GM19467 (cell line): ENCODE data around the gene DDX23.
"Not testable (repeated sequence)": the region's sequence is repeated elsewhere in the genome, so short reads cannot be mapped to it uniquely, and the experiment has no call there.

Experiments used
- ATAC-seq: cut with Tn5 transposase; IDR thresholded peaks from one replicate; pipeline ENCODE4 v1.9.1; 2021; ENCODE audit warnings: mild to moderate bottlenecking, moderate library complexity; ENCODE audit not compliant: unreplicated experiment

The DDX23 gene

DNA sequence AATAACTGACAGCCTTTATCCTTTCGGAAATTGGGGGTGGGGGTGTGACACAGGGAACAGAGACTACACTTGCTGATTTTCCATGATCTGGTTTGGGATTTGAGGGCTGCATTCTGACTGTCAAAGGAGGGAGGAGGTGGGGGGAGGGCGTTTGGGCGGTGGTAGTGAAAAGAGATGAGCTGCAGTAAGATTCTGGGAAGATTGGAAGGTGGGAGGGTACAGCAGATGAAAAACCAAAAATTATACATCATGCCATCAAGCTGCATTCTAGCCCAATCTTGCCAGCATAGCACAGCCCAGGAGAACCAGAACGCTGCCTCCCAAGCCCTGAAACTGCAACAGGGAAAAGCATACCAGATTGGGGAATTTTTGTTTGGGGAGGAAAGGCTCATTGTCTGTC, 11.3 kb upstream of the DDX23 start:
- ATAC-seq: no peak

DNA sequence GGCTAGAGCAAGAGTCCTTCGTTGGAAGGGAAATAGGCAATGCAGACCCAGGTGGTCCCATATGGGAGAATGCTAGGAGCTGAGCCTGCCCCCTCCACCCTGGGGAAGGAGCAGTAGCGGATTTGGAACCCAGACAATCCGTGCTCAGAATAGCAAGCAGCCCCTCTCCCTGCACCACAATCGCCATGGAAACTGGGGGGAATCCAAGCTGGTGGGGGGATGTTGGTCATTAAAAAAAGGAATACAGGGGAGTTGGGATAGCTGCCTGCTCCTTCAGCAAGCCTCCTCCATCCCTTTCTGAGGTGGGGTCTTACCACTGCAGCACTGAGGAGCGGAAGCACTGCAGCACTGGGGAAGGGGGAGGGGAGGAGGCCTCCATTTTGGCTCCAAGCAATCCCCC, 10.8 kb upstream of the DDX23 start:
- no peak for ATAC-seq

DNA sequence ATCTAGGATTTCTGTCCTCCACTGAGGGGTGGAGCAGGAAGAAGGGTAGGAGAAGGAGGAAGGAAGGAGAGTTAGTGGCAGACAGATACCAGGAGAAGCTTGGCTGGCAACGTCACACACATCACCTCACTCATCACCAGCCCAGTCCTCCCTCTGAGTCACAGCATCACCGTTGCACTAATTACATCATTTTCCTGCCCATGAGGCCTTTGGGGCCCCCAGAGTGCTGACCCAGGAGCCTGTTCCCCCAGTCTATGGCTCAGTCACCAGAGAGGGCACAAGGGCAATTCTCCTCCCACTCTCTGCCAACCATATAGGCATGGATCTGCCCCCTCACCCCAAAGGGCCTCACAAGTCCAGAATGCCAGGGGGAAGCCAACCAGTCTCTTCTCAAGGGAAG, 9.1 kb upstream of the DDX23 start:
- ATAC-seq: no peak

DNA sequence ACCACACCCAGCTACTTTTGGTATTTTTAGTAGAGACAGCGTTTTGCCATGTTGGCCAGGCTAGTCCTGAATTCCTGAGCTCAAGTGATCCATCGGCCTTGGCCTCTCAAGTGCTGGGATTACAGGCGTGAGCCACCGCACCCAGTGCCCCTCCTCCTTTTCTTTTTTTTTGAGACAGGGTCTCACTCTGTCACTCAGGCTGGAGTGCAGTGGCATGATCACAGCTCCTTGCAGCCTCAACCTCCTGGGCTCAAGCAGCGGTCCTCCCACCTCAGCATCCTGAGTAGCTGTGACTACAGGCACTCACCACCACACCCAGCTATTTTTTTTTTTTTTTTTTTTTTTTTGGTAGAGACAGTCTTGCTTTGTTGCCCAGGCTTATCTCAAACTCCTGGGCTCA, 8.3 kb upstream of the DDX23 start:
- not testable (repeated sequence) for ATAC-seq

DNA sequence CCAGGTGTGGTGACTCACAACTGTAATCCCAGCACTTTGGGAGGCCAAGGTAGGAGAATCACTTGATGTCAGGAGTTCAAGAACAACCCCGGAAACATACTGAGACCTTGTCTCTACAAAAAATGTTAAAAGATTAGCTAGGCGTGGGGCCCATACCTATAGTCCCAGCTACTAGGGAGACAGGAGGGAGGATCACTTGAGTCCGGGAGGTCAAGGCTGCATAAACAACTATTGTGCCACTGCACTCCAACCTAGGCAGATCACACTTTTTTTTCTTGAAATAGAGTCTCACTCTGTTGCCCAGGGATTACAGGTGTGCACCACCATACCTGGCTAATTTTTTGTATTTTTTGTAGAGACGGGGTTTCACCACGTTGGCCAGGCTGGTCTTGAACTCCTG, 7.6 kb upstream of the DDX23 start:
- ATAC-seq: no peak

DNA sequence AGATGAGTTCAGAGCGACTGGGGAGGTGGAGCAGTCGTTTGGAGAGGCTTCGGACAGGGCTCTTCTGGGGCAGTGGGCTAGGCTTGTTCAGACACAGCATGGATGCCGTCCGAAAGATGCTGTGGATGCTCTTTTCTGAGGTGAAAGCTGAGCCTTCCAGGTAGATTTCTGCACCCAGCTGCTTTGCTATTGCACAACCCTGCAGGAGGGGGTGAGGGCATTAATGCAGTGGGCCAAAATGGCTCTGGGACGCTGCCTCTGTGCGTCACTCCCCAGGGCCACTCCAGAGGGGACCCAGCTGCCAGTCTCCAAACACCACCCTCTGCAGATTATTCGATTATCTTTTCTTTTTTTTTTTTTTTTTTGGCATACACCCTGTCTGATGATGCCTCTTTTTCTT, 6.1 kb upstream of the DDX23 start:
- no peak for ATAC-seq

DNA sequence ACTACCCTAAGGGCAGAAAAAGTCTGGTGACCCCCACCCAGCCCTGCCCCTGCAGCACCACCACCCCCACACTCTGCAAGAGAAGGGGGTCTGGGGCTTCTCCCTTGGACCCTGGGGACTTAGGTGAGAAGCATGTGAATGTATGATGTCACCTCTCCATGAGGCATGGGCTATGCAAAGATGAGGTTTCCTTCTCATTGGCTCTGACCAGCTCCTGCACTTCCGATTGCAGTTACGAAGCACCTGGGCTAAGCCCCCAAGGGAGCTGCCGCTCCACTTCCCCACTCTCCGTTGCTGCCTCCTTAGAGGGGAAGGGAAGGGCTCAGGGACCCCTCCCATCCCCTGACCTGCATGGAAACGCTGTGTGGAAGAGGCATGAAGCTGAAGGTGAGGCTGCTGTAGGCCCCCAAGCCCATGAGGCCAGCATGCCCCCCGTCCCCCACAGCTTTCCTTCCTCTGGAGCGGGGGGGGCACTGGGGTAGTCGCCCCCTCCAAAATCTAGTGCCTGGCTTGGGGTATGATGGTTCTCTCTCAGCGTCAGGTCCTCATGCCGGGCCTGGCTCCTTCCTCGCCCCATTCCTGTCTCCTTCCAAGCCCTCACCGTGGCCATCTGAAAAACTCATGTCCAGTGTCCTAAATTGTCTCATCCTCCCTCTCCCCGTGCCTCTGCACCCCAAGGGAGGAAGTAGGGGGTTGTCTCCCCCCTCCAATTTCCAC, 5.5 kb upstream of the DDX23 start:
- ATAC-seq: no peak

DNA sequence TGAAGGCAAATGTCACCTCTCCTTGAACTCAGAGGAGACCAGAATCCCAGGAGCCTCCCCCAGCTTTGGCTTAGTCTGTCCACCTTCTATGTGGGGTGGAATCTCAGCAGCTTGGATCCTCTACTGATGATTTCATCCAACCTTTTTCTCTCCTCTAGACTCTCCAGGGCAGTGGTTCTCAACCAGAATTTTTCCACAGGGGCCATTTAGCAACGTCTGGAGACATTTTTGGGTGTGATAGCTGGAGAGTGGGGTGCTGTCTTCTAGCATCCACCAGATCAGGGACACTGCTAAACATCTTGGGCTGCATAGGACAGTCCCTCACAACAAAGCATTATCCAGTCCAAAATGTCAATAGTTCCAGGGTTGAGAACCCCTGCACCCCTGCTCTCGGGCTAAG, 4.4 kb upstream of the DDX23 start:
- no peak for ATAC-seq

DNA sequence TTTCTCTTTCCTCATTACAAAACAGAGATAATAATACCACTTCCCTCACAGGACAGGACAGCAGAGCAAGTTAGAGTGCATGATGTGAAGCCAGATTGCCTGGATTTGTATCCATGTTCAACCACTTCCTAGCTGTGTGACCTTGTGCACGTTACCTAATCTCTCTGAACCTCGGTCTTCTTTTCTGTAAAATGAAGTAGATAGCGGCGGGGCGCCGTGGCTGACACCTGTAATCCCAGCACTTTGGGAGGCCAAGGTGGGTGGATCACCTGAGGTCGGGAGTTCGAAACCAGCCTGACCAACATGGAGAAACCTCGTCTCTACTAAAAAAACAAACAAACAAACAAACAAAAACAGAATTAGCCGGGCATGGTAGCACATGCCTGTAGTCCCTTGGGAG, 3.0 kb upstream of the DDX23 start:
- ATAC-seq: not testable (repeated sequence)

DNA sequence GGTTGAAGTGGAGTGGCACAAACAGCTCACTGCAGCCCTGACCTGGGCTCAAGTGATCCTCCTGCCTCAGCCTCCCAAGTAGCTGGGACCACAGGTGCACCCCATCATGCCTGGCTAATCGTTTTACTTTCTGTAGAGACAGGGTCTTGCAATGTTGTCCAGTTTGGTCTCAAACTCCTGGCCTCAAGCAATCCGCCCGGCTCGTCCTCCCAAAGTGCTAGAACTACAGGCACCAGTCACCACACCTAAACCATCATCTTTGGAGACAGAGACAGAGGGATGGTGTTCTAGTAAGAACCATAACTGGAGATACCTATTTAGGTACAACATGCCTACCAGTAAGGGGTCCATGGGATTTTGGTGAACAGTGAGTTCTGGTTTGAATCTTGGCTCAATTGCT, 2.5 kb upstream of the DDX23 start:
- ATAC-seq: no peak

DNA sequence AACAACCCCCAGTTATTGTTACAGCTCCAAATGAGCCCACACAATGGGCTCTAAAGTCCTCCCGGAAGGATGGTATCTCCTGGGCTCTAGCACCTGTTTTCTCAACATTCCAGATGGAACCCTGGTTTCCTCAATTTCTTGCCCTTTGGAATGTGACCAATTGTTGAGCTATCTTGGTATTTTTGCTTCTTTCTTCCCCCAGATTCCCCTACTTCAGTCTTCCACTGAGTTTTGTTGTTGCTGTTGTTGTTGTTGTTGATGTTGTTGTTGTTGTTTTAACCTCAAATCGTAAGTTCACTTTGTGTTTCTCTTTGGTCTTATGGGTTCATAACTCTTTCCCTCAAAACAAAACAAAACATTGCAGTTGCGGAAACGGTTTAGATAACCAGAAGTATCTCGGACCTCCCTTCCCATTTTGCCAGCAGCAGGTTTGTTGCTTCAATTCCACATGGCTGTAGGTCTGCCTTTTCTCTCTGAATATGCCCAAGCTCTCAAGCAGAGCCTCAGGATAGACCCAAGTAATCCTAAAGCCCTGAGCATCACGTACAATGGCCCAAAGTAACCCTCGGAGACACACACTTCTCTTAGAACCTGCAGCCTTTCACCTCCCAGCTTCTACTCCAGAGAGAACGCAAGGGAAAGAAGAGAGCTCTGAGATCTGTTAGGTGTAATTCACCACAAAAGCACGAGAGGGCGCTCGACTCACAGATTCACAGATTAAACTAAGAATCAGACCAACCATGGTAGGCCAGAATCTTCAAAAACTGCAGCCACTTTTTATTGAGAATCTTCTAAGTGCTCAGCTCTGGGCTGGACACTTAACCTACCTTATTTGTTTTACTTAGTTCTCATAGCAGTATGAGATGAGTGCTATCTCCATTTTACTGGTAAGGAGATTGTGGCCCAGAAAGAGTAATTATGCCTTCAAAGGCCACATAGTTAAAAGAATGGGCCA, 1.0 kb upstream of the DDX23 start:
- ATAC-seq: peak; percentile 46

DNA sequence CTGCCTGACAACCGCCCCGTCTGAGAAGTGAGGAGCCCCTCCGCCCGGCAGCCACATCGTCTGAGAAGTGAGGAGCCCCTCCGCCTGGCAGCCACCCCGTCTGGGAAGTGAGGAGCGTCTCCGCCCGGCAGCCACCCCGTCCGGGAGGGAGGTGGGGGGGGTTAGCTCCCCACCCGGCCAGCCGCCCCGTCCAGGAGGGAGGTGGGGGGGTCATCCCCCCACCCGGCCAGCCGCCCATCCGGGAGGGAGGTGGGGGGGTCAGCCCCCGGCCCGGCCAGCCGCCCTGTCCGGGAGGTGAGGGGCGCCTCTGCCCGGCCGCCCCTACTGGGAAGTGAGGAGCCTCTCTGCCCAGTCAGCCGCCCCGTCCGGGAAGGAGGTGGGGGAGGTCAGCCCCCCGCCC, 9.9 kb downstream of the DDX23 start:
- not testable (repeated sequence) for ATAC-seq

DNA sequence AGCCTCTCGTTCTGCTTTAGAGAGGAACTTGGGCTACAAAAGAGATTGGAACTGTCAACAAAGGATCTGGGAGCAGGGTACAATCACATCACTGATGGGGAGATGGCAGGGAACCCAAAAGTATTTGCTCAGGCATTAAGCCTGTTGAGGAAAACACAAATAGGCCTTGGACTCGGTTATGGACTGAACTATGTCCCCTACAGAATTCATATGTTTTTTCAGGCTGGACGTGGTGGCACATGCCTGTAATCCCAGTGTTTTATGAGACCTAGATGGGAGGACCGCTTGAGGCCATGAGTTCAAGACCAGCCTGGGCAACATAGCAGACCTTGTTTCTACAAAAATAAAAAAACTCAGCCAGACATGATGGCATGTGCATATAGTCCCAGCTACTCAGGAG, 13.9 kb downstream of the DDX23 start:
- no peak for ATAC-seq

DNA sequence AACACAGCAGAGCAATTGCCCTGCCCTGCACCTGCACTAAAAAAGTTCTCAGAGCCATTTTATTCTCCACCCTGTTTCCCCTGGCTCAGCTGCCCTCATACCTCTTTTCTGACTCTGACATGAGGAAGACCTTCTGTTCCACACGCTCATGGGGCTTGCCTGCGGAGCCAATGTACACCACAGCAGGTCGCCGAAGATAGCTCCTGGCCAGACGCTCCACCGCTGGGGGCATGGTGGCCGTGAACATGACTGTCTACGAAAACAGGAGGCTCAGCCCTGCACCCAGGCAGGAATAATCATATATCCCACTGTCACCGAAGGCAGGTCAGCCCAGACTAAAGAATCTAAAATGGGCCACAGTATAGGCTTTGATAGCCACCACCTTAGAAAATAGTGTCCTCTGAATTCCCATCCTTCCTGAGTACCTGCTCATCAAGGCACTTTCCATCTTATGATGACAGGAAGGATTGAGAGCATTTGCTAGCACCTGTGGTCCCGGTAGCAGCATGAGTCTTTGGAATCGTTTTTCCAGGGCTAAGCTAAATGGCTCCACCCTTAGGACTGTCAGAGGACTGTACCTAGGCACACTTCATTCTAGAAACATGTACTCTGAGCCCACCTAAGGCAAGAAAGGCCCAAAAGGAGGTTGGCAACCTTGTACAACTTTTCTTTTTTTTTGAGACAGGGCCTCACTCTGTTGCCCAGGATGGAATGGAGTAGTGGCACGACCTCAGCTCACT, 19.5 kb downstream of the DDX23 start:
- ATAC-seq: no peak

DNA sequence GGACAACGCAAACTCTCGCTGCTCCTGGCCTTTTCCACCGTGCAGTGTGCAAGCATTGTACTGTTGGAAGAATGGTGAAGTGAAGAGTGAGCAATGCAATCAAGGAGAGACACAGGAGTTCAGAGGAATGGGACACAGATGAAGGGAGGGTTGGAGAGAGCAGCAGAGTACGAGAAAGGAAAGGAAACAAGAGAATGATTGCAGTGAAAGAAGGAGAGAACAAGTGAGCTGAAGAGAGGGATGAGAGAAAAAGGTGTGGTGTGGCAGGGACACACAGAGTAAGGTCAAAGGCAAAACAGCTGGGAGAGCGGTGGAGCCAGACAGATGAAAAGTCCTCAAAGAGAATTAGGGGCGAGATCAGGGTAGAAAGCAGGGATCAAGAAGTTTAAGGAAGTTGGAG, 20.7 kb downstream of the DDX23 start:
- no peak for ATAC-seq

DNA sequence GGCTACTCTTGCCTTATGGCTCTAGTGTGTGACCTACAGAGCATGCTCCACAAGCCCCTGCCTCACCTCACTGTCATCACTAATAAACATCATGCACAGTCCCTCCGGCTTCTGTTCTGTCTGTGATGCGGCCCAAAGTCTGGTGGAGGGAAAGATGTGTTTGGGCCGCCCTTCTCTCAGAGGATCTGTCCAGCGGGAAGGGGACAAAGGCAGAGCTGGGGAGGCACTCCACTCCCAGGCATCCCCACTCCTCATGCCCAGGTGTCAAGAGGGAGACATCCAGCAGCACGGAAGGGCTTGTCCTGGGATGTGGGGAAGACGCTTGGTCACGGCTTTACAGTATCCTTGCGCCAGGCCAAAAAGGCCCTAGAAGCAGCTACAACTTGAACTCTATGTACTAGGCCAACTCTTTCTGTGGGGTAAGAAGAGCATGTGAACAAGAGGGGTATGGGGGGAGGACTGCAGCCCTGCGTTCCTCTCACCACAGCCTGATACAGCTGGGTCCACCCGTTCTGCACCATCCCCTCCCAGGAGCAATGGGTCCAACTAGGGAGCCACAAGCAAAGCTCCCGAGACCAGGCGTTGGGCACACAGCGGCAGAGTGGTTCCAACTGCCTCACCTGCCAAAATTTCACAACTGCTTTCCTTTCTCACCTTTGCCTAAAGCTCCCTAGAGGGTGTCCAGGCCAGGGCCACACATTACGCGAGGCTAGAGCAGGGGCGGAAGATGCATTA, 23.0 kb downstream of the DDX23 start:
- no peak for ATAC-seq

DNA sequence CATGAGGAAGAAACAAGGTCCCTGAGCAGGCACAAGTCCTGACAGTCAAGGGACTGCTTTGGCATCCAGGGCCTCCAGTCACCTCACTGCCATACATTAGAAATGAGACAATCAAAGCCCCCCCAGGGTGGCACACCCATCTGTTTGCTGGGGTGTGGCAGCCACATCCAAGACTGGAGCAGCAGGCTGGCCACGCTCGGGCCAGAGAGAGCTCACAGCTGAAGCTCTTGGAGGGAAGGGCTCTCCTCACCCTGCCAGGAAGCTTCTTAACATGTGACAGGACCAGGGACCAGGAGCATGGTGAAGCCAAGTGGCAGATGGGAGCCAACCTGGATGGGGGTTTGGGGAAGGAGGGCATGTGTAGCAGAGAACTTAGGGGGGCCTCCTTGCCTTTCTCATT, 23.7 kb downstream of the DDX23 start:
- no peak for ATAC-seq

DNA sequence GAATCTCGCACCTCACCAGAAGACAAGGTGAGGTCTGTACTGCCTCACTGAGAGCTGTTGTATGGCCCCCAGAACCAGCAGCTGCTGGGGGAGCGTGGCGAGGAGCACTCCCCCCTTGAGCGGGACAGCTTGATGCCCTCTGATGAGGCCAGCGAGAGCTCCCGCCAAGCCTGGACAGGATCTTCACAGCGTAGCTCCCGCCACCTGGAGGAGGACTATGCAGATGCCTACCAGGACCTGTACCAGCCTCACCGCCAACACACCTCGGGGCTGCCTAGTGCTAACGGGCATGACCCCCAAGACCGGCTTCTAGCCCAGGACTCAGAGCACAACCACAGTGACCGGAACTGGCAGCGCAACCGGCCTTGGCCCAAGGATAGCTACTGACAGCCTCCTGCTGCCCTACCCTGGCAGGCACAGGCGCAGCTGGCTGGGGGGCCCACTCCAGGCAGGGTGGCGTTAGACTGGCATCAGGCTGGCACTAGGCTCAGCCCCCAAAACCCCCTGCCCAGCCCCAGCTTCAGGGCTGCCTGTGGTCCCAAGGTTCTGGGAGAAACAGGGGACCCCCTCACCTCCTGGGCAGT, 24.4 kb downstream of the DDX23 start:
- no peak for ATAC-seq

DNA sequence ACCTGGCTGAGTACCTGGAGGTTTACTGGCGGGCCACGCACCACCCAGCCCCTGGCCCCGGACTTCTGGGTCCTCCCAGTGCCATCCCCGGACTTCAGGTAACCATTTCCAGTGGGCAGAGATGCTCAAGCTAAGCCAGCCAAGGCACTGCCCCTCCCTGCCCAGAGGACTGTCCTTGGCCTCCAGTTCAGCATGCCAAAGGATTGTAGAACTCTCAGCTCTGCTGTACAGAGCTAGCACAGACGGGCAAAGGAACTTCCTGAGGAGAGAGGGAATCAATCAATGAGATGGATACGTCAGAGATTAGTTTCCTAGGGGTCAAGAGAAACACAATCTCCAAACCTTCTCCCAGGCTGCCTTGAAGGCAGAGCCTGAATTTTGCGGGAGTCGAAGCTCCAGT, 24.9 kb downstream of the DDX23 start:
- no peak for ATAC-seq

DNA sequence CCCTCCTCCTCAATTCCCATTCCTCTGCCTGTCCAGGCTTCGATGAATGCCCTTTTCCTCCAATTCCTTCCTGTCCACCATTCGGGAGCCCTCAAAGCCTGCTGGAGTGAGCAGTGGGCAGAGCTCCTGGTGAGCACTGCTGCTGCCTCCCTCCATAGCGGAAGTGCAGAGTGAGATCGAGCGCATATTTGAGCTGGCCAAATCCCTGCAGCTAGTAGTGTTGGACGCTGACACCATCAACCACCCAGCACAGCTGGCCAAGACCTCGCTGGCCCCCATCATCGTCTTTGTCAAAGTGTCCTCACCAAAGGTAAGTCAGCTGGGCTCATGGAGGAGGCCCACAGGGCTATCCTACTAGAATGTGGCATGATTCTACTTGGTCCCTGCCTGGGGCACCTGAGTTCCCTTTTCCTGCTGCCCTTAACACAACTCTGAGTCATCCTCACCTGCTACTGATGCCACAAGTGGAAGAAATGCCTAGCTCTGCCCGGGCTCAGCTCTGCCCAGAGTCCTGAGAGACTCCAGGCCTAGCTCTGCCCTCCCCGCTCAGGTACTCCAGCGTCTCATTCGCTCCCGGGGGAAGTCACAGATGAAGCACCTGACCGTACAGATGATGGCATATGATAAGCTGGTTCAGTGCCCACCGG, 25.6 kb downstream of the DDX23 start:
- ATAC-seq: no peak
